AG09309 (cell line): ENCODE results near the gene JUNB.

Source experiments
- DNase-seq: peaks from one replicate; pipeline ENCODE4 v3.0.0-alpha.2; 2010; ENCODE audit warnings: low read depth
- H3K4me3 ChIP-seq: 2 replicates; pipeline ENCODE4 v1.5.1; 2011; ENCODE audit warnings: mild to moderate bottlenecking, low read depth, low read length, moderate library complexity; ENCODE audit not compliant: control insufficient read depth
- TF ChIP-seq, protein P1 (sequence below): IDR thresholded peaks from 2 replicates; pipeline ENCODE4 v1.5.1; 2011; ENCODE audit warnings: mild to moderate bottlenecking, low read depth, low read length, inconsistent platforms; ENCODE audit not compliant: insufficient read depth, control insufficient read depth; ENCODE audit errors: missing control alignments

The JUNB gene

DNA sequence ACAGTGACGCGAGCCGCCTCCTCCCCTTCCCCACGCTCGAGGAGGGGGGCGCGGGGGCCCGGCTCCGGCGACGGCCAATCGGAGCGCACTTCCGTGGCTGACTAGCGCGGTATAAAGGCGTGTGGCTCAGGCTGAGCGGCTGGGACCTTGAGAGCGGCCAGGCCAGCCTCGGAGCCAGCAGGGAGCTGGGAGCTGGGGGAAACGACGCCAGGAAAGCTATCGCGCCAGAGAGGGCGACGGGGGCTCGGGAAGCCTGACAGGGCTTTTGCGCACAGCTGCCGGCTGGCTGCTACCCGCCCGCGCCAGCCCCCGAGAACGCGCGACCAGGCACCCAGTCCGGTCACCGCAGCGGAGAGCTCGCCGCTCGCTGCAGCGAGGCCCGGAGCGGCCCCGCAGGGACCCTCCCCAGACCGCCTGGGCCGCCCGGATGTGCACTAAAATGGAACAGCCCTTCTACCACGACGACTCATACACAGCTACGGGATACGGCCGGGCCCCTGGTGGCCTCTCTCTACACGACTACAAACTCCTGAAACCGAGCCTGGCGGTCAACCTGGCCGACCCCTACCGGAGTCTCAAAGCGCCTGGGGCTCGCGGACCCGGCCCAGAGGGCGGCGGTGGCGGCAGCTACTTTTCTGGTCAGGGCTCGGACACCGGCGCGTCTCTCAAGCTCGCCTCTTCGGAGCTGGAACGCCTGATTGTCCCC is at the start of gene JUNB:
Gene JUNB (plus strand): TSS at position 142 of the 706 bp plus-strand sequence. CDS start 286 bp downstream, at position 428.
- TF ChIP-seq, protein P1, sequence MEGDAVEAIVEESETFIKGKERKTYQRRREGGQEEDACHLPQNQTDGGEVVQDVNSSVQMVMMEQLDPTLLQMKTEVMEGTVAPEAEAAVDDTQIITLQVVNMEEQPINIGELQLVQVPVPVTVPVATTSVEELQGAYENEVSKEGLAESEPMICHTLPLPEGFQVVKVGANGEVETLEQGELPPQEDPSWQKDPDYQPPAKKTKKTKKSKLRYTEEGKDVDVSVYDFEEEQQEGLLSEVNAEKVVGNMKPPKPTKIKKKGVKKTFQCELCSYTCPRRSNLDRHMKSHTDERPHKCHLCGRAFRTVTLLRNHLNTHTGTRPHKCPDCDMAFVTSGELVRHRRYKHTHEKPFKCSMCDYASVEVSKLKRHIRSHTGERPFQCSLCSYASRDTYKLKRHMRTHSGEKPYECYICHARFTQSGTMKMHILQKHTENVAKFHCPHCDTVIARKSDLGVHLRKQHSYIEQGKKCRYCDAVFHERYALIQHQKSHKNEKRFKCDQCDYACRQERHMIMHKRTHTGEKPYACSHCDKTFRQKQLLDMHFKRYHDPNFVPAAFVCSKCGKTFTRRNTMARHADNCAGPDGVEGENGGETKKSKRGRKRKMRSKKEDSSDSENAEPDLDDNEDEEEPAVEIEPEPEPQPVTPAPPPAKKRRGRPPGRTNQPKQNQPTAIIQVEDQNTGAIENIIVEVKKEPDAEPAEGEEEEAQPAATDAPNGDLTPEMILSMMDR: no peak
- peak within 1 kb of the TSS; percentile 94 for H3K4me3 ChIP-seq
- peak; percentile 90 for DNase-seq

DNA sequence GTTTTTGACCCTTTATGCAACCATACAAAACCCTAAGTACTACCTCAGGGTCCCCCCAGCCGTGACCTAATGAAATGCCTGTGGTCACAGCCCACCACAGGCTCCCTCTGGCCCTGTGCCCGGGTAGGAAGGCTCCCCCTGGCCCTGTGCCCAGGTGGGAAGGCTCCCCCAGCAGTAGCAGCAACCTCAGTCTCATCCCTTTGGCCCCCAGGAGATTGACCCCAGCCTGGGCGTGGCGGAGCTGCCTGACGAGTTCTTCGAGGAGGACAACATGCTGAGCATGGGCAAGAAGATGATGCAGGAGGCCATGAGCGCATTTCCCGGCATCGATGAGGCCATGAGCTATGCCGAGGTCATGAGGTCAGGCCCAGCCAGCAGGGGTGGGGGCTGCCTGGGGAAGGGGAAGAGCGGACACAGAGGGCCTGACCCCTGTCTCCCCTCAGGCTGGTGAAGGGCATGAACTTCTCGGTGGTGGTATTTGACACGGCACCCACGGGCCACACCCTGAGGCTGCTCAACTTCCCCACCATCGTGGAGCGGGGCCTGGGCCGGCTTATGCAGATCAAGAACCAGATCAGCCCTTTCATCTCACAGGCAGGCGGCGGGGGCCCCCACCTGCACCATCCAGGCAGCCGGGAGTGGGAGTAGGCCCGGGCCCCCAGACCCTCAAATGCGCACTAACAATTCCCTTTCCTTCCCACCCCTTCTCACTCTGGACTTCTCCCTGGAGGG is 46.0 kb upstream of the JUNB start:
- TF ChIP-seq, protein P1: no peak
- H3K4me3 ChIP-seq: no peak overlapping the region

DNA sequence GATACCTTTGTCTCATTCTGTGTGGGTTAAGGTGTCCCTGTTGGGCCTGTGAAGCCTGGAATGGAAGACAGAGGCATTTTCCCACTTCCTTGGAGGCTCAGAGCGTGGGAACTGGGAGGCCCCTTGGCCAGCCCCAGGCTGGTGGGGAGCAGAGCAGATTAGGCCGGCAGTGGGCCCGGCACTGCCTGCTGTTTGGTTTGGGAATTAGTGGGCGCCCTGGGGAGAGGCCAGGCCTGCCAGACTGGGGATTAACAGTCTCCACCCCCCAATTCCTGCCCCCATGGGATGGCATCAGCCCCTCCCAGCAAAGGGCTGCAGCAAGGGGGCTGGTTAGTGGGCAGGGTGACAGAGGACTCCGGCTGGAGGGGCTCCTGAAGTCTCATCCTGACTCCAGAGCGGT is 42.8 kb upstream of the JUNB start:
- DNase-seq: no peak
- TF ChIP-seq, protein P1: no peak
- H3K4me3 ChIP-seq: no peak overlapping the region

More for the DNA sequence above, 46.0 kb upstream of the JUNB start:
- no peak for DNase-seq

DNA sequence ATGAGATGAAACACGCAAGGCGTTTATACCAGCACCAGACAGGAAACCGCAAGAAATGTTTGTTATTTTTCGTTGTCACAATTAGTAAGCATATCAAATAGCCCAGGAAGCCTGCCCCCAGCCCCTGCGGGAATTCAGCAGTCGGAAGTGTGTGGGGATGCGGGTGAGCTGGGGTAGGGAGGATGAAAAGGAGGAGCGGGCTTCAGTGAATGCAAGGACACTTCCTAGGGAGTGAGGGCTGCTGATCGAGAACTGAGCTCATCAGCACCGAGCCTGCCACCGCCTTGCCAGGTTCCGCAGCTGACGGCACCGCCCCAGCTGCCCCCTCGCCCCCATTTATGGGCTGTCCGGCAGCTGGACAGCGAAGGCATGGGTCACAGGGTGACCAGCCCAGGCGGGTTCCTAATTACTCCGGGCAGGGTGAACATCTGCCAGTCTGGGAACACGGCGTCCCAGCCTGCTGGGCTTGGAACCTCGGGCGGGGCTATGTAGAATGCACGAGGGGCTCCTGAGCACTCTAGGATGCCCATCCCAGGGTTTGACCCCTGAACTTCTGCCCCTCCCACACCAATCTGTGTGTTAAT is 41.3 kb upstream of the JUNB start:
- no peak overlapping the region for H3K4me3 ChIP-seq
- no peak for DNase-seq
- TF ChIP-seq, protein P1: no peak

DNA sequence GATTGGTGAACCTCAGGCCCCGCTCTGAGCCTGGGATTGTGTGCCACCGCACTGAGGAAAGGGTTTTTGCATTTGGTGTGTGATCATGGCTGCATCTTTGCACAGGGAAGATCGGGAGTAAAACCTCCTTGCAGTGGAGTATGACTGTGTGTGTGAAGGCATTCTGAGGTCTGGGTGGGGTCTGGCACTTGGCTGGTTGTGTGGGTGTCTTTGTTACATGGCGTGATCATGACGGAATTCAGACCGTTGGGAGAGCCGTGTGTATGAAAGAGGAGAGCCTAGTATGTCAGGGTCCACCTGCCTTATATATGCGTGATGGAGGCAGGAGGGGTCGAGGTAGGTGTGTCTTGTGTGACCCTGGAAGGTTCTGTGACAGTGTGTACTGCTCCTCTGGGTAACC is 40.4 kb upstream of the JUNB start:
- TF ChIP-seq, protein P1: no peak
- DNase-seq: no peak
- no peak overlapping the region for H3K4me3 ChIP-seq

DNA sequence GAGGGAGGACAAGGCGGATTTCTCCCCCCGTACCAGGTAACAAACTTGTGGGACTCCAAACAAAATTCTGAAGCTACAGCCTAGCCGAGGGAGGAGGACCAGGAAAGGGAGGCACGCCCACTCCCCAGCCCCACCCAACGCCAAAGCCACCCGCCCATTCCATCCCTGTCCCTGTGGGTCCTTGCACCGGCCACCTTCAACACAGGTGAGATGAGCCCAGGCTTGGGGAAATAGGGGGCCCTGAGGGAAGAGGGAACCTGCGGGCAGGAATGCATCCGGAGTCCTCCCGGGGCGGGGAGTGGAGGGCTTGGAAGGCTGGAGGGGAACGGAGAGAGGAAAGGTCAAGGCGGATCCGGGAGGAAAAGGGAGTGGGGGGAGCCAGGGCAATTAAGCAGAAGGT is 39.7 kb upstream of the JUNB start, which contains the start of gene BEST2:
Gene BEST2 (plus strand): TSS at position 157 of the 400 bp plus-strand sequence. CDS start 802 bp downstream, outside the sequence.
- DNase-seq: no peak
- no peak within 1 kb of the TSS for H3K4me3 ChIP-seq
- TF ChIP-seq, protein P1: no peak
